ENCODE data around the gene FBLN2. TPM values are rescaled to one million over a fixed set of nuclear protein-coding genes. Genes with fewer than 3 reads are reported as not detected.
"Not testable (repeated sequence)": the region's sequence is repeated elsewhere in the genome, so short reads cannot be mapped to it uniquely, and the experiment has no call there.

Gene FBLN2
- total and polyA plus RNA-seq, 5 donors from 2014 or later = not detected

DNA sequence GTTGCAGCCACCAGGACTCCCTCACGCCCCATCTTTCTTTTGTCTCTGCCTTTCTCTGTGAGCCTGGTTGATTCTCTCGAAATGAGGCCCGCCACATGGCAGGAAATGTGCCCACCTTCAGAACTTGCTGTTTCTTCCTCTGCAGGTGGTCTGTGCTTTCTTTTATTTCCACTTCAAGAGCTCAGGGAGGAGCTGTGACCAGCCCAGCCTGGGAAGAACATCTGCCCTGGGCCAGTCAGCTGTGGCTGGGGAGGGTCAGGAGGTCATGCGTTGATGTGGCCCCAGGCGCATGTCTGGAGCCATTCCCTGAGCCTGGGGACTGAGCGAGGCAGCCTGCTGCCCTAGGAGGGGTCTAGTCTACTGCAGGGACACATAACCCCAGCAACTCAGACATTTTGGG, 8.0 kb downstream of the FBLN2 start:
- DNase-seq (no peak), ATAC-seq (ENCODE audit: low read depth in 2 of 2) (no peak)
- no peaks in the 10 kb centered on the region for H3K9me3 ChIP-seq (ENCODE audit: control insufficient read depth in 2 of 2, low read length in 2 of 2)
- H3K4me3 ChIP-seq (ENCODE audit: low read depth, low read length) = no peak overlapping the region
- Mint-ChIP-seq H3K36me3 (no peaks in the 10 kb centered on the region), H3K27me3 (peaks cover 6% of the 10 kb centered on the region), H3K9me3 (peaks cover 0 to 2% (median 0%) of the 10 kb centered on the region in 7 donors), H3K4me1 (peaks cover 0 to 3% (median 0%) of the 10 kb centered on the region in 4 donors), H3K4me3 (no peak overlapping the region), H3K27ac (no peak overlapping the region)
- H3K36me3 ChIP-seq (ENCODE audit: control insufficient read depth, insufficient read depth, low read length) = no peaks in the 10 kb centered on the region
- H3K4me1 ChIP-seq (ENCODE audit: control insufficient read depth, insufficient read depth, low read length, poor library complexity, severe bottlenecking) = no peaks in the 10 kb centered on the region
- H3K27ac ChIP-seq (ENCODE audit: insufficient read depth, low read length, poor library complexity, severe bottlenecking) = no peak overlapping the region
- no peaks in the 10 kb centered on the region for H3K27me3 ChIP-seq (ENCODE audit: control insufficient read depth, insufficient read depth, low read length)

DNA sequence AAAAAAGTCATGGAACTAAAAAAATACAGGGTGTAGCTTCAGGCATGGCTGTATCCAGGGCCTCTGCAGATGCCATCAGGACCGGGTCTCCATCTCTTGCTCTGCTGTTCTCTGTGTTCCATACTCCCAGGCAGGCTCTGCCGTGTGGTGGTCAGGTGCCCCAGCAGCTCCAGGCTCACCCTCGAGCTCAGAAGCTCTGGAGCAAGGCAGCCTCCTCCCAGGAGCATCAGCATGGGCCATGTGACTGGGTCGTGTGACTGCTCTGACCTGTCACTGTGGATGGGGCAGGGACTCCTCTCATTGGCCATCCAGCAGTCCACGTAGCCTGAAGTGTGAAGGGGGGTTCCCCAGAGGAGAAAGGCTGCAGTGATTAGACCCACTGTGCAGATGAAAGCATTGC, 8.5 kb downstream of the FBLN2 start:
- DNase-seq (no peak), ATAC-seq (ENCODE audit: low read depth in 2 of 2) (no peak)
- Histone ChIP-seq H3K4me1 (ENCODE audit: control insufficient read depth, insufficient read depth, low read length, poor library complexity, severe bottlenecking) (no peaks in the 10 kb centered on the region), H3K4me3 (ENCODE audit: low read depth, low read length) (no peak overlapping the region), H3K27ac (ENCODE audit: insufficient read depth, low read length, poor library complexity, severe bottlenecking) (no peak overlapping the region), H3K9me3 (ENCODE audit: control insufficient read depth in 2 of 2, low read length in 2 of 2) (no peaks in the 10 kb centered on the region), H3K27me3 (ENCODE audit: control insufficient read depth, insufficient read depth, low read length) (no peaks in the 10 kb centered on the region), H3K36me3 (ENCODE audit: control insufficient read depth, insufficient read depth, low read length) (no peaks in the 10 kb centered on the region)
- no peaks in the 10 kb centered on the region for H3K4me1 Mint-ChIP-seq
- no peak overlapping the region for H3K27ac Mint-ChIP-seq
- peaks cover 7% of the 10 kb centered on the region for H3K27me3 Mint-ChIP-seq
- H3K9me3 Mint-ChIP-seq = peaks cover 0 to 2% (median 0%) of the 10 kb centered on the region in 7 donors
- H3K36me3 Mint-ChIP-seq = no peaks in the 10 kb centered on the region
- no peak overlapping the region for H3K4me3 Mint-ChIP-seq

DNA sequence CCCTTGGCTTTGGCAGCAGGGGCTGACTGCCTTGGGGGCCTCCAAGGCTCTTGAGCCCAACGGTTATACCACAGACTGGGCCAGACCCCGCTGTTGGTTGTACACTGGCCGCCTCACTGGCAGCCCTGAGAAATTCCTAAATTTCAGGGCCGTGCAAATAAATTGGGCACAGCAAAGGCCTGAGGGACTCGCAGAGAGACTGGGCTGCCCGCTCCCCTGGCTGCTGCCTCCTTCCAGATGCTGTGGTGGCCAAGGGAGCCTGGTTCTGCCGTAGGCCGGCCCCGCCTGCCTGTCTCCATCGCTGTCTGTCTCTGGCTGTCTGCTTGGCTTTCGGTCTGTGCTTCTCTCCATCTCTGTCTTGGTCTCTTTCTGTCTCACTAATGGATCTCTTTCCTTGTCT, 9.0 kb downstream of the FBLN2 start:
- H3K4me3 Mint-ChIP-seq = no peak overlapping the region
- Histone ChIP-seq H3K4me3 (ENCODE audit: low read depth, low read length) (no peak overlapping the region), H3K9me3 (ENCODE audit: control insufficient read depth in 2 of 2, low read length in 2 of 2) (no peaks in the 10 kb centered on the region), H3K36me3 (ENCODE audit: control insufficient read depth, insufficient read depth, low read length) (no peaks in the 10 kb centered on the region), H3K27me3 (ENCODE audit: control insufficient read depth, insufficient read depth, low read length) (no peaks in the 10 kb centered on the region), H3K27ac (ENCODE audit: insufficient read depth, low read length, poor library complexity, severe bottlenecking) (no peak overlapping the region), H3K4me1 (ENCODE audit: control insufficient read depth, insufficient read depth, low read length, poor library complexity, severe bottlenecking) (no peaks in the 10 kb centered on the region)
- ATAC-seq (ENCODE audit: low read depth in 2 of 2) (no peak), DNase-seq (no peak)
- H3K36me3 Mint-ChIP-seq = no peaks in the 10 kb centered on the region
- peaks cover 0 to 2% (median 0%) of the 10 kb centered on the region in 7 donors for H3K9me3 Mint-ChIP-seq
- no peaks in the 10 kb centered on the region for H3K4me1 Mint-ChIP-seq
- H3K27me3 Mint-ChIP-seq = peaks cover 10% of the 10 kb centered on the region
- H3K27ac Mint-ChIP-seq = no peak overlapping the region

DNA sequence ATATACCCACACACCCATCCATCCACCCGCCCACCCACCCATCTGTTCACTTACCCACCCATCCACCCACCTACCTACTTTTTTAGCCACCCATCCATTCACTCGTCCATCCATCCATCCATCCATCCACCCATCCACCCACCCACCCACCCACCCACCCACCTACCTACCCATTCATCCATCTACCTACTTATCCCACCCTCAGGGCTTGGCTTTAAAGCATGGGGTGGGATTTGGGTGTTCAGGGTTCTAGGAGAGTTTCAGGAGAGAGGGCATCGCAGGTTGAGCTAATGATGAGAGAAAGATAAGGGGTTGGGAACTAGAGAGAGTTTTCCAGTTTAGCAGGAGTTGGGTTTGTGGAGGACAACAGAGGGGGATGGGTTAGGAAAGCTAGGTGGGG, 9.7 kb downstream of the FBLN2 start:
- Histone ChIP-seq H3K36me3 (ENCODE audit: control insufficient read depth, insufficient read depth, low read length) (no peaks in the 10 kb centered on the region), H3K27ac (ENCODE audit: insufficient read depth, low read length, poor library complexity, severe bottlenecking) (no peak overlapping the region), H3K4me1 (ENCODE audit: control insufficient read depth, insufficient read depth, low read length, poor library complexity, severe bottlenecking) (no peaks in the 10 kb centered on the region), H3K27me3 (ENCODE audit: control insufficient read depth, insufficient read depth, low read length) (no peaks in the 10 kb centered on the region), H3K9me3 (ENCODE audit: control insufficient read depth in 2 of 2, low read length in 2 of 2) (no peaks in the 10 kb centered on the region), H3K4me3 (ENCODE audit: low read depth, low read length) (no peak overlapping the region)
- no peak overlapping the region for H3K27ac Mint-ChIP-seq
- no peaks in the 10 kb centered on the region for H3K36me3 Mint-ChIP-seq
- ATAC-seq (ENCODE audit: low read depth in 2 of 2) (no peak), DNase-seq (no peak)
- H3K27me3 Mint-ChIP-seq = peaks cover 10% of the 10 kb centered on the region
- H3K4me1 Mint-ChIP-seq = no peaks in the 10 kb centered on the region
- no peak overlapping the region for H3K4me3 Mint-ChIP-seq
- H3K9me3 Mint-ChIP-seq = peaks cover 0 to 2% (median 0%) of the 10 kb centered on the region in 7 donors

DNA sequence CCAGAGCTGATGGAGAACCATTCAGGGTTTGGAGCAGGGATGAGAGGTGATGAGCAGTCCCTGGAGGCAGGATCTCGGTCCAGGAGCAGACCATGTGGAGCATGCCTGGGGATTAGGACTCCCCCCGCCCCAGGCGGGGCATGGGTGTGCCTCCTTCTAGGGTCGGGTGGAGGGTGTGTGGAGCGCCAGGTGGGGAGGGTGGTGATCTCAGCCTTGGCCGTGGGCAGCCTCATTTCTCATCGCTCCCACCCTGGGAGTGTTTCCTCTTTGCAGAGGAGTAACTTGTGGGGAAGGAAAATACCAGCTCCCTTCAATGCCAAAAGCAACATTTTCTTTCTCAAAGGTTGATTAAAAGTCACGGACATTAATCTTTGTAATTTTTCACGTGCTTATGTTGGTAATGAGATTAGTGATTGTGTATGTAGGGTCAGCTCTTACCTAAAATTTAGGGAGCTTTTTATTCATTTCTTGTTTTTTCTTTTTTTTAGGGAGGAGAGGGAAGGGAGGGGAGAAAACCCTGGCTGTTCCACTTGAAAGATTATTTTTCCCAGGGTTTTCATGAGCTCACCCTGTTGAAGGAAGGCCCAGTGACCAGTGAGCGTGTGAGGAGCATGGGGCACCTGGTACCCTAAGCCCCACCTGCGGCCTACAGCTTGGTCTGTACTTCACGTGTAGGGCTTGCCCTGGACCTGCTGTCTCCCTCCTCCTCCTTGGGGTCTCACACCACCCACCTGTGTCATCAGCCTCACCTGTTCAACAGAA, 11.0 kb downstream of the FBLN2 start:
- Mint-ChIP-seq H3K9me3 (peaks cover 0 to 2% (median 0%) of the 10 kb centered on the region in 7 donors), H3K4me1 (no peaks in the 10 kb centered on the region), H3K36me3 (no peaks in the 10 kb centered on the region), H3K27me3 (peaks cover 21% of the 10 kb centered on the region), H3K27ac (no peak overlapping the region), H3K4me3 (no peak overlapping the region)
- ATAC-seq (ENCODE audit: low read depth in 2 of 2) = no peak
- DNase-seq = no peak
- no peak overlapping the region for H3K27ac ChIP-seq (ENCODE audit: insufficient read depth, low read length, poor library complexity, severe bottlenecking)
- no peaks in the 10 kb centered on the region for H3K9me3 ChIP-seq (ENCODE audit: control insufficient read depth in 2 of 2, low read length in 2 of 2)
- no peaks in the 10 kb centered on the region for H3K36me3 ChIP-seq (ENCODE audit: control insufficient read depth, insufficient read depth, low read length)
- no peak overlapping the region for H3K4me3 ChIP-seq (ENCODE audit: low read depth, low read length)
- H3K27me3 ChIP-seq (ENCODE audit: control insufficient read depth, insufficient read depth, low read length) = no peaks in the 10 kb centered on the region
- H3K4me1 ChIP-seq (ENCODE audit: control insufficient read depth, insufficient read depth, low read length, poor library complexity, severe bottlenecking) = no peaks in the 10 kb centered on the region

DNA sequence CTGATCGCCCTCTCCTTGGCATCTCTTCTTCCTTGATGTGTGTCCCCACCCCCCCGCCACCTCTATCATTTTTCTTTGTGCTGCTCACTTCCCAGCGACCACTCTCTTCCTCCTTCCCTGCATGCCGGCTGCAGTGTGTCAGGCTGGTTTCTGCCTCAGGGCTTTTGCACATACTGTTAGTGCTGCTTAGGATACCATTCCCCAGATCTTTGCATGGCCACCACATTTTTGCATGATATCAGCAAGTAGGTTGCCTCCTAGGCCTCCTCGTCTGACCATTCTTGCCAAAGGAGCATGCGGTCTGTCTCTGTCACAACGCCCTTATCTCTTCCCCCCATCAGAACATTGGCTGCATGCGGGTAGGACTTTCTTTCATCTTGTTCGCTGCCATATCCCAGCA, 12.5 kb downstream of the FBLN2 start:
- Mint-ChIP-seq H3K27ac (peak overlapping the region in 1 of 3 donors; percentile 43), H3K9me3 (peaks cover 0 to 2% (median 0%) of the 10 kb centered on the region in 7 donors), H3K36me3 (no peaks in the 10 kb centered on the region), H3K27me3 (peaks cover 21% of the 10 kb centered on the region), H3K4me1 (no peaks in the 10 kb centered on the region), H3K4me3 (no peak overlapping the region)
- Histone ChIP-seq H3K27ac (ENCODE audit: insufficient read depth, low read length, poor library complexity, severe bottlenecking) (no peak overlapping the region), H3K9me3 (ENCODE audit: control insufficient read depth in 2 of 2, low read length in 2 of 2) (no peaks in the 10 kb centered on the region), H3K27me3 (ENCODE audit: control insufficient read depth, insufficient read depth, low read length) (no peaks in the 10 kb centered on the region), H3K4me3 (ENCODE audit: low read depth, low read length) (no peak overlapping the region), H3K36me3 (ENCODE audit: control insufficient read depth, insufficient read depth, low read length) (no peaks in the 10 kb centered on the region), H3K4me1 (ENCODE audit: control insufficient read depth, insufficient read depth, low read length, poor library complexity, severe bottlenecking) (no peaks in the 10 kb centered on the region)
- ATAC-seq (ENCODE audit: low read depth in 2 of 2) = no peak
- DNase-seq = no peak

DNA sequence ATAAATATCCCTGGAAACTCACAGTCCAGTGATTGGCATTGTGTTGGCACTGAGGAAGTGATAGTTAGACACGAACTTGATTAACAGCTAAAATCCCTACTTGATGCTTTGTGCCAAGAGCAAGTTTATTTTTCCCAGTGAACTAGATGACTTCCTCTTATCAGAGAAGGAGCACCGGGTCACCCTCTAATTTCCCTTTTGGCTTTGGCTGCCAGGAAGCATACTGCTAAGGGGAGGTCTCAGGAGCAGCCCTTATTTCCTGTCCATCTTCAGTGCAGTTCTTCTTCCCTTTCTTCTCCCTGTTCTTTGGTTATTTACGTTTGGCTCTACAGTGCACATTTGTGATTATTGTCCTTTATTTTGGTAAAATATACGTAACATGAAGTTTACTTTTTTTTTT, 13.0 kb downstream of the FBLN2 start:
- no peak overlapping the region for H3K27ac Mint-ChIP-seq
- no peak overlapping the region for H3K27ac ChIP-seq (ENCODE audit: insufficient read depth, low read length, poor library complexity, severe bottlenecking)
- DNase-seq (no peak), ATAC-seq (ENCODE audit: low read depth in 2 of 2) (no peak)
- H3K36me3 Mint-ChIP-seq = no peaks in the 10 kb centered on the region
- H3K4me1 ChIP-seq (ENCODE audit: control insufficient read depth, insufficient read depth, low read length, poor library complexity, severe bottlenecking) = no peaks in the 10 kb centered on the region
- peaks cover 0 to 2% (median 0%) of the 10 kb centered on the region in 7 donors for H3K9me3 Mint-ChIP-seq
- peaks cover 26% of the 10 kb centered on the region for H3K27me3 Mint-ChIP-seq
- H3K4me1 Mint-ChIP-seq = no peaks in the 10 kb centered on the region
- H3K4me3 Mint-ChIP-seq = no peak overlapping the region
- no peaks in the 10 kb centered on the region for H3K9me3 ChIP-seq (ENCODE audit: control insufficient read depth in 2 of 2, low read length in 2 of 2)
- no peak overlapping the region for H3K4me3 ChIP-seq (ENCODE audit: low read depth, low read length)
- no peaks in the 10 kb centered on the region for H3K36me3 ChIP-seq (ENCODE audit: control insufficient read depth, insufficient read depth, low read length)
- H3K27me3 ChIP-seq (ENCODE audit: control insufficient read depth, insufficient read depth, low read length) = no peaks in the 10 kb centered on the region

DNA sequence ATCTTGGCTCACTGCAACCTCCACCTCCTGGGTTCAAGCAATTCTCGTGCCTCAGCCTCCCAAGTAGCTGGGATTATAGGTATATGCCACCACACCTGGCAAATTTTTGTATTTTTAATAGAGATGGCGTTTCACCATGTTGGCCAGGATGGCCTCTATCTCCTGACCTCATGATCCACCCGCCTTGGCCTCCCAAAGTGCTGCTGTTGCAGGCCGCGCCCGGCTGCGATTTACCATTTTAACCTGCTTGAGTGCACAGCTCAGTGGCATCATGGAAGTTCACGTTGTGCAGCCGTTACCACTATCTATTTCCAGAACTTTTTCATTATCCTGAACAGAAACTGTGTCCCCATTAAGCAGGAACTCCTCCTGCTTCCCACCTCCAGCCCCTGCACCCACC, 13.5 kb downstream of the FBLN2 start:
- ATAC-seq (ENCODE audit: low read depth in 2 of 2); H3K9me3 ChIP-seq (ENCODE audit: control insufficient read depth in 2 of 2, low read length in 2 of 2); H3K9me3 Mint-ChIP-seq; H3K27me3 ChIP-seq (ENCODE audit: control insufficient read depth, insufficient read depth, low read length); H3K27ac ChIP-seq (ENCODE audit: insufficient read depth, low read length, poor library complexity, severe bottlenecking); H3K36me3 Mint-ChIP-seq; H3K4me3 ChIP-seq (ENCODE audit: low read depth, low read length); H3K4me1 Mint-ChIP-seq; H3K27ac Mint-ChIP-seq; H3K36me3 ChIP-seq (ENCODE audit: control insufficient read depth, insufficient read depth, low read length); H3K4me1 ChIP-seq (ENCODE audit: control insufficient read depth, insufficient read depth, low read length, poor library complexity, severe bottlenecking); DNase-seq; H3K4me3 Mint-ChIP-seq: not testable (repeated sequence)
- H3K27me3 Mint-ChIP-seq = peaks cover 26% of the 10 kb centered on the region

Data from CD4-positive, CD25-positive, alpha-beta regulatory T cell (primary cell).